Stimulated activated effector memory CD8-positive, alpha-beta T cell treated with anti-CD3 and anti-CD28 coated beads, Interleukin-12 subunit alpha, Interleukin-12 subunit beta, amount 100 ng/mL, for 72 hours (primary cell): Measurements from ENCODE around the gene PLD1.
A peak's percentile ranks its signal among the peaks of the same experiment; 100 is the strongest.
"Not testable (repeated sequence)": the region's sequence is repeated elsewhere in the genome, so short reads cannot be mapped to it uniquely, and the experiment has no call there.

ENCODE experiments used
- ATAC-seq: fragments of 150-1000 bp; cut with Tn5 transposase; 2 replicates; pipeline ENCODE4 v1.10.0; 2021
- DNase-seq, 2 donors: peaks; one replicate each; pipeline ENCODE4 v3.0.0; 2021 to 2022; ENCODE audit warnings: low spot score in 2 of 2
- H3K27ac Mint-ChIP-seq: one replicate; pipeline ENCODE4 v1.8.0; 2022; ENCODE audit warnings: mild to moderate bottlenecking, mixed read lengths
- H3K36me3 Mint-ChIP-seq: one replicate; pipeline ENCODE4 v1.8.0; 2022; ENCODE audit warnings: mild to moderate bottlenecking, mixed read lengths
- H3K4me1 Mint-ChIP-seq: one replicate; pipeline ENCODE4 v1.8.0; 2022; ENCODE audit warnings: mixed read lengths
- H3K4me3 Mint-ChIP-seq: one replicate; pipeline ENCODE4 v1.8.0; 2022; ENCODE audit warnings: mild to moderate bottlenecking, mixed read lengths
- H3K9me3 Mint-ChIP-seq: one replicate; pipeline ENCODE4 v1.8.0; 2022; ENCODE audit warnings: mixed read lengths

PLD1 gene

DNA sequence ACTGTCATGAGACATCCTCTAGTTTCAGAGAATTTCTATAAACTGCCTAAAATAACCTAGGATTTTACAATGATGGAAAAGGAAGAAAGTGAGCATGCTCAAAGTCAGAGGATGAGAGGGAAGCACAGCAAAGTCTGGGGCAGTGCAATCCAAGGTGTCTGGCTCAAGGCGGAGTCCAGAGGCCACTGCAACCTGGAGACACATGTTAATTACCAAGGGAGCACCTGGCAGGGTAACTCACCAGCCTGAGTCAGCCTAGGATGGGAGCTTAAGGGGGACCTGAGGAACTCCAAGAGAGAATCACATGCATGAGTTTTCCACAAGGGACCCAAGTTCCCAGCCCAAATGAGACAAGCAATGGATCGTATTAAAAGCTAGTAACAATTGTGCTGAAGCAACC, 49.8 kb downstream of the PLD1 start:
- DNase-seq = no peak
- no peaks in the 10 kb centered on the region for H3K36me3 Mint-ChIP-seq
- no peak overlapping the region for H3K4me3 Mint-ChIP-seq
- no peak overlapping the region for H3K27ac Mint-ChIP-seq
- no peak for ATAC-seq
- no peaks in the 10 kb centered on the region for H3K9me3 Mint-ChIP-seq
- peaks cover 12% of the 10 kb centered on the region for H3K4me1 Mint-ChIP-seq

GRCh38 chr3:171758109-171758508, 52.2 kb downstream of the PLD1 start:
- ATAC-seq (no peak), DNase-seq (no peak)
- H3K36me3 Mint-ChIP-seq = no peaks in the 10 kb centered on the region
- no peaks in the 10 kb centered on the region for H3K9me3 Mint-ChIP-seq
- peaks cover 6% of the 10 kb centered on the region for H3K4me1 Mint-ChIP-seq
- no peak overlapping the region for H3K27ac Mint-ChIP-seq
- H3K4me3 Mint-ChIP-seq = no peak overlapping the region

DNA sequence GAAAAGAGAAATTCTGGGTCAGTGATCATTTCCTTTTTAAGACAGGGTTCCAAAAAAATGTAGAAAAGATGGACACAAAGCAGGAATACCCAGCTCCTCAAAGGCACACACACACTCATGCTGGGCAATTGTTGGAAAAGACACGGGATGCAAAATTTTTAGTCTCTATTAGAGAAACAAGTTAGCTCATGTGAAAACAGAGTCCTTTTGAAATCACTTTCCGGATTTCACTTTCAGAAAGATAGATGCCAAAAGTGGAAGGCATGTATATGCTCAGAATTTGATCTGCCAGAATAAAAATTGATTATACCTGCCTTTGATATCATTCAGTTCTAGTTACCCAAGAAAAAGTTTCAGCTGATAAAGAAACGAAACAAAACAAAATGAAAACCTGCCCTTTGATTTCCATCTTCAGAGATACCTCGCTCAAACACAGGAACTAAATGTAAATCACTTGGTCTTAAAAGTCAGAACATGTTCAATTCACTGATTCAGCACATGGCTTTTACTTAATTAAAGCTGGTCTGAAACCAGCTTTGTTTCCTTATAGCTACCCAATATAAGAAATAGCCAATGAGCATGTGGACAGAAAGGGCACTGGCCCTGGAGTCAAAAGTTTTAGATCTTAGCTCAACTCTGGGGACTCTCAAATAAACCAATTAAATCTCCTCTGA, 52.8 kb downstream of the PLD1 start:
- peaks cover 3% of the 10 kb centered on the region for H3K4me1 Mint-ChIP-seq
- ATAC-seq (no peak), DNase-seq (no peak)

GRCh38 chr3:171755656-171756055, 54.6 kb downstream of the PLD1 start:
- Mint-ChIP-seq H3K9me3 (no peaks in the 10 kb centered on the region), H3K4me3 (no peak overlapping the region), H3K27ac (no peak overlapping the region), H3K36me3 (no peaks in the 10 kb centered on the region), H3K4me1 (no peaks in the 10 kb centered on the region)
- DNase-seq (no peak), ATAC-seq (no peak)

More for the DNA sequence above, 52.8 kb downstream of the PLD1 start:
- H3K4me3 Mint-ChIP-seq = no peak overlapping the region
- H3K9me3 Mint-ChIP-seq = no peaks in the 10 kb centered on the region
- no peaks in the 10 kb centered on the region for H3K36me3 Mint-ChIP-seq
- no peak overlapping the region for H3K27ac Mint-ChIP-seq

DNA sequence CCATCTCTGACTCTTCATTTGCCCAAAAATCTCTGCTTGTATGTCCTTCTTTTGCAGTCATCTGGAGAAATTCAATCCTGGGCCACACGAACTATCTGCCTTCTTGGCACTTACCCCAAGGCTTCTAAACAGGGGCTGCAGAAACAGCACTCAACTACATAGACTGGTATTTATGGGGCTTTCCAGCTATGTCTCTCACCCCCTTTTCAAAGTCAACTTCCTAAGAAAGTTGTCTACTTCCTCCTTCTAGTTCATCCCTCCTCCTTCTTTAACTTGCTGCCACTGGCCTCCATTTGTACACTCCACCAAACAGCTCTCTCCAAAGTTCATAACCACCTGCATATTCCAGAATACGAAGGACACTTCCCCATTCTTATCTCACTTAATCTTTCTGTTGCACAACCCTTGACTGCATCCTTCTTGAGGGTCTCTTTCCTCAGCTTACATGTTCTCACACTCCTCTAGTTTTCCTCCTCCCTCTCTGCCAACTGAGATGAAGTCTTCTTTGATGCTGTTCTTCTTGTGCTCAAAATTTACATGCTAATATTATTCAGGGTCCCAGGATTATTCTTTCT, 55.2 kb downstream of the PLD1 start:
- Mint-ChIP-seq H3K36me3 (no peaks in the 10 kb centered on the region), H3K27ac (no peak overlapping the region), H3K4me3 (no peak overlapping the region), H3K4me1 (no peaks in the 10 kb centered on the region), H3K9me3 (no peaks in the 10 kb centered on the region)
- DNase-seq = no peak
- no peak for ATAC-seq

DNA sequence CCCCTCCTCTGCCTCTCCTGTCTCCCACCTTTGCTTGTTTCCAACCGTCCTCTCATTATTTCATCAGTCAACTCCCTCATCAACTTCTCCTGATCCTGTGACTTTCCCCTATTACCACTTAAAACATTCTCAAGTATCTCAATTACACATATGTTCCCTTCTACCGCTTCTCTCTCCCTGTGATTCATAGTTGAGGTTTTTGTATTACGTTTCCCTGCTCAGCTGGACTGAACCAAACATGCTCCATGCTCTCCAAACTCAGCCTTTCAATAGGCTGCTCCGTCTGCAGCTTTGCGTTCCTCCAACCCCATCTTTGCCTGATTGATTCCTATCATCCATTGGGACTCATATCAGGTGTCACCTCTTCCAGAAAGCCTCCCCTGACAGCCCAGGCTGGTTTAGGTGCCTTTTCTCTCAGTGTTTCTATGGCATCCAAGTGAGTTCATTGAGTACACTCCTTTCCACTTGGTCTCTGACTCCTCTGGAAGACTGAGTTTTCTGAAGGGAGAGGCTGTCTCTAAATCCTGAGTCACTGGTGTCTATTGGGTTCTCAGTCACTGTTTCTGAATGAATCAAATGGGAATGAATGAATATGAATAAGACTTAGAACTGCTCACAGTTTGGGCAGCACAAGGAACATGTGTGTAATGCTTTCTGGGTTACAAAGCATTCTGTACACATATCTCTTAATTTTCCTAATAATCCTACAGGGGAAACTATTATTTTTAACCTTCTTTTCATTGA, 56.4 kb downstream of the PLD1 start:
- DNase-seq = no peak
- no peak overlapping the region for H3K4me3 Mint-ChIP-seq
- H3K4me1 Mint-ChIP-seq = no peaks in the 10 kb centered on the region
- peak; percentile 96 for ATAC-seq
- no peaks in the 10 kb centered on the region for H3K36me3 Mint-ChIP-seq
- H3K27ac Mint-ChIP-seq = no peak overlapping the region
- no peaks in the 10 kb centered on the region for H3K9me3 Mint-ChIP-seq

- no peak for DNase-seq
- no peaks in the 10 kb centered on the region for H3K4me1 Mint-ChIP-seq
- no peaks in the 10 kb centered on the region for H3K9me3 Mint-ChIP-seq
- no peak overlapping the region for H3K27ac Mint-ChIP-seq
- no peak overlapping the region for H3K4me3 Mint-ChIP-seq
- H3K36me3 Mint-ChIP-seq = no peaks in the 10 kb centered on the region
- ATAC-seq = no peak
These were observed 57.2 kb downstream of the PLD1 start for GRCh38 chr3:171753025-171753472.

DNA sequence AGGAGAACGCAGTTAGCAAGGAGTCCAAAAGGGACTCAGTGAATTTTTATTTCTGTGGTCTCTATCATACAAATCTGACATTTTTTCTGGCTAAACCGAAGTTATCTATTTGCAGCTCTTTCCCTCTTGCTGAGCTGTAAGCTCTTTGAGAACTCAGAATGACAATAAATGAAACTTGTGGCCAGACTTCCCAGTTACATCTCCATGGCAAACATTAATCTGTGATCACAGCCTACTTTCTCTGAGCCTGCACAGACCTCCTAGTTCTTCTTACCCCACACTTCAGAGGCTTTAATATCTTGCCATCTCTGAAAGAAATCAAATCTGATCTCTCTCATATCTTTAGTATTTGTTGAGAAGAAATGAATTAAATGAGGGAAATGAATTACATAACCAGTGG, 58.0 kb downstream of the PLD1 start:
- DNase-seq = no peak
- no peak for ATAC-seq
- H3K9me3 Mint-ChIP-seq = no peaks in the 10 kb centered on the region
- H3K4me1 Mint-ChIP-seq = no peaks in the 10 kb centered on the region
- no peak overlapping the region for H3K4me3 Mint-ChIP-seq
- H3K27ac Mint-ChIP-seq = no peak overlapping the region
- H3K36me3 Mint-ChIP-seq = no peaks in the 10 kb centered on the region

GRCh38 chr3:171749124-171749523, 61.2 kb downstream of the PLD1 start:
- H3K9me3 Mint-ChIP-seq = no peaks in the 10 kb centered on the region
- H3K4me3 Mint-ChIP-seq = no peak overlapping the region
- DNase-seq (no peak), ATAC-seq (no peak)
- no peaks in the 10 kb centered on the region for H3K36me3 Mint-ChIP-seq
- no peak overlapping the region for H3K27ac Mint-ChIP-seq
- peaks cover 10% of the 10 kb centered on the region for H3K4me1 Mint-ChIP-seq

DNA sequence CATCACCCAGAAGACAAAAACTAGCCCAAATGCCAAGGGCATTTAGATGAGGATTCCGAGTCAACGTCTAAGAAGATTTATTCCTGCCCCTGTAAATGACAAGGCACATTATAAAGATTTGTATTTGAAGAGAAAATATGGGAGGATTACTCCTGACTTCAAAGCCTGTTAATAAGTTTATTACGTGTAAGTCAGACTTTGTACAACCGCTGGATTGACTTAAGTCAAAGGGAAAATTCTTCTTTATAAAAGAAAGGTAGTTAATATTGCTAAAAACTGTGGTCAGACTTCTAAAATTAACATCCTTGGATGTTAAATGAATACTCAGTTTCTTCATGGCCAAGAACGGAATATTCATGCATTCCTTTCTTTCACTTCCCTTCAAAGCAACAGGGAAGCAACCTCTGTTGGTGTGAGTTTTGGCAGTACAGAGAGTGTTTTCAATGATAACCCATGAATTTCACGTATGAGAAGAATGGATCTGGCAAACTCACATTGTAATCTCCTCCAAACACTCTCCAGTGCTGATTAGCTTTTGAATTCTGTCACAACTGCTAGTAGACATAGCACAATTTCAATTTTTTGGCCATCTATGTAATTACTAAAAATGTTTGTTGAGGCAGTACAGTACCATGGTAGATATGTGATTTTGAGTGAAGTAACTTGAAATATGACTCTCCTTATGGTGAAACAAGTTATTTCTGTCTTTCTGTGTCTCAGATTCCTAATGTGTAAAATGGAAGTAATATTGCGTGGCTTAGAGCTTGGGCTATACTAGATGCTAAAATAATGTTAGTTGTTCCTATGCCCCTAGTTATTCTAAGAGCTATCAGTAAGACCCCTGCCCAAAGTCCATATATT, 62.0 kb downstream of the PLD1 start:
- H3K9me3 Mint-ChIP-seq = no peaks in the 10 kb centered on the region
- no peaks in the 10 kb centered on the region for H3K36me3 Mint-ChIP-seq
- no peak for ATAC-seq
- DNase-seq = no peak
- H3K4me1 Mint-ChIP-seq = peaks cover 15% of the 10 kb centered on the region
- no peak overlapping the region for H3K27ac Mint-ChIP-seq
- H3K4me3 Mint-ChIP-seq = no peak overlapping the region

GRCh38 chr3:171747223-171747920, 62.9 kb downstream of the PLD1 start:
- no peak overlapping the region for H3K27ac Mint-ChIP-seq
- no peak for DNase-seq
- ATAC-seq = no peak
- no peaks in the 10 kb centered on the region for H3K9me3 Mint-ChIP-seq
- H3K36me3 Mint-ChIP-seq = no peaks in the 10 kb centered on the region
- H3K4me1 Mint-ChIP-seq = peaks cover 17% of the 10 kb centered on the region
- no peak overlapping the region for H3K4me3 Mint-ChIP-seq

DNA sequence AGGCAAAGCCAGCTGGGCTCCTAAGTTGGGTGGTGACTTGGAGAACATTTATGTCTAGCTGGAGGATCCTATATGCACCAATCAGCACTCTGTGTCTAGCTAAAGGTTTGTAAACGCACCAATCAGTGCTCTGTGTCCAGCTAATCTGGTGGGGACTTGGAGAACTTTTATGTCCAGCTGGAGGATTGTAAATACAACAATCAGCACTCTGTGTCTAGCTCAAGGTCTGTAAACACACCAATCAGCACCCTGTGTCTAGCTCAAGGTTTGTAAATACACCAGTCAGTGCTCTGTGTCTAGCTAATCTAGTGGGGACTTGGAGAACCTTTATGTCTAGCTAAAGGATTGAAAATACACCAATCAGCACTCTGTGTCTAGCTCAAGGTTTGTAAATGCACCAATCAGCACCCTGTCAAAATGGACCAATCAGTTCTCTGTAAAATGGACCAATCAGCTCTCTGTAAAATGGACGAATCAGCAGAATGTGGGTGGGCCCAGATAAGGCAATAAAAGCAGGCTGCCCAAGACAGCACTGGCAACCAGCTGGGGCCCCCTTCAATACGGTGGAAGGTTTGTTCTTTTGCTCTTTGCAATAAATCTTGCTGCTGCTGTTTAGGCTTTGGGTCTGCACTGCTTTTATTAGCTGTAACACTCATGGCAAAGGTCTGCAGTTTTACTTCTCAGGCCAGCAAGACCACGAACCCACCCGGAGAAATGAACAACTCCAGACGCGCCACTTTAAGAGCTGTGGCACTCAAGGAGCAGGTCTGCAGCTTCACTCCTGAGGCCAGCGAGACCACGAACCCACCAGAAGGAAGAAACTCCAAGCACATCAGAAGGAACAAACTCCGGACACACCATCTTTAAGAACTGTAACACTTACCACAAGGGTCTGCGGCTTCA, 63.7 kb downstream of the PLD1 start:
- not testable (repeated sequence) for H3K36me3 Mint-ChIP-seq, H3K9me3 Mint-ChIP-seq, ATAC-seq, H3K4me3 Mint-ChIP-seq, H3K27ac Mint-ChIP-seq, DNase-seq
- peaks cover 17% of the 10 kb centered on the region for H3K4me1 Mint-ChIP-seq

- ATAC-seq = no peak
- H3K36me3 Mint-ChIP-seq = no peaks in the 10 kb centered on the region
- no peak overlapping the region for H3K4me3 Mint-ChIP-seq
- H3K4me1 Mint-ChIP-seq = peaks cover 17% of the 10 kb centered on the region
- DNase-seq = no peak
- no peaks in the 10 kb centered on the region for H3K9me3 Mint-ChIP-seq
- no peak overlapping the region for H3K27ac Mint-ChIP-seq
These were observed 64.5 kb downstream of the PLD1 start for GRCh38 chr3:171745577-171746319.
